ENCODE results near the gene DMKN.

DMKN gene

GRCh38 chr19:35497406-35497805 is 16.0 kb downstream of the DMKN start:
- Histone ChIP-seq H3K23ac (ENCODE audit: low read length) (no peak overlapping the region), H3K14ac (ENCODE audit: low read length) (no peak overlapping the region), H4K12ac (ENCODE audit: low read depth, low read length) (no peak overlapping the region), H3K4me3 (ENCODE audit: low read depth, low read length) (no peak overlapping the region), H3K36me3 (ENCODE audit: control insufficient read depth in 1 of 2, insufficient read depth in 2 of 2, low read length in 2 of 2) (peaks cover 28 to 35% of the 10 kb centered on the region in 2 experiments), H3K4ac (ENCODE audit: low read depth, low read length) (no peak overlapping the region), H2BK5ac (ENCODE audit: low read depth, low read length, poor library complexity) (no peak overlapping the region), H3K18ac (ENCODE audit: low read length) (no peak overlapping the region), H3K27me3 (ENCODE audit: insufficient read depth, low read length) (no peaks in the 10 kb centered on the region), H3K9ac (ENCODE audit: low read length) (no peak overlapping the region), H3K79me1 (ENCODE audit: low read length) (no peaks in the 10 kb centered on the region), H4K8ac (ENCODE audit: low read depth, low read length) (no peak overlapping the region), H2BK12ac (ENCODE audit: low read length) (no peak overlapping the region), H3K4me1 (ENCODE audit: control insufficient read depth in 1 of 2, insufficient read depth in 2 of 2, low read length in 2 of 2) (no peaks in the 10 kb centered on the region), H3K4me2 (ENCODE audit: low read length) (no peak overlapping the region), H3K27ac (ENCODE audit: low read depth, low read length) (no peak overlapping the region), H3K9me3 (ENCODE audit: insufficient read depth, low read depth, low read length) (no peaks in the 10 kb centered on the region), H2AFZ (ENCODE audit: insufficient read depth, low read length, poor library complexity) (no peak overlapping the region), H4K91ac (ENCODE audit: low read depth, low read length) (no peak overlapping the region), H2AK5ac (ENCODE audit: low read length) (no peak overlapping the region), H3K79me2 (ENCODE audit: control insufficient read depth, insufficient read depth, low read length, poor library complexity) (no peaks in the 10 kb centered on the region), H2BK120ac (ENCODE audit: insufficient read depth, low read length, poor library complexity) (no peak overlapping the region)
- WGBS (ENCODE audit: extremely low coverage, insufficient coverage, insufficient read length): no CpG with 5 or more reads among the region's 14 CpGs
- no peak for DNase-seq

GRCh38 chr19:35495107-35496064 is 18.1 kb downstream of the DMKN start:
- Histone ChIP-seq H3K4ac (ENCODE audit: low read depth, low read length) (no peak overlapping the region), H3K36me3 (ENCODE audit: control insufficient read depth in 1 of 2, insufficient read depth in 2 of 2, low read length in 2 of 2) (peaks cover 12 to 19% of the 10 kb centered on the region in 2 experiments), H3K4me2 (ENCODE audit: low read length) (no peak overlapping the region), H3K18ac (ENCODE audit: low read length) (no peak overlapping the region), H3K9me3 (ENCODE audit: insufficient read depth, low read depth, low read length) (no peaks in the 10 kb centered on the region), H3K27me3 (ENCODE audit: insufficient read depth, low read length) (no peaks in the 10 kb centered on the region), H3K79me2 (ENCODE audit: control insufficient read depth, insufficient read depth, low read length, poor library complexity) (no peaks in the 10 kb centered on the region), H2AK5ac (ENCODE audit: low read length) (no peak overlapping the region), H4K12ac (ENCODE audit: low read depth, low read length) (no peak overlapping the region), H3K4me1 (ENCODE audit: control insufficient read depth in 1 of 2, insufficient read depth in 2 of 2, low read length in 2 of 2) (no peaks in the 10 kb centered on the region), H2BK5ac (ENCODE audit: low read depth, low read length, poor library complexity) (no peak overlapping the region), H3K79me1 (ENCODE audit: low read length) (no peaks in the 10 kb centered on the region), H4K91ac (ENCODE audit: low read depth, low read length) (no peak overlapping the region), H3K27ac (ENCODE audit: low read depth, low read length) (no peak overlapping the region), H2BK12ac (ENCODE audit: low read length) (no peak overlapping the region), H3K14ac (ENCODE audit: low read length) (no peak overlapping the region), H4K8ac (ENCODE audit: low read depth, low read length) (no peak overlapping the region), H2BK120ac (ENCODE audit: insufficient read depth, low read length, poor library complexity) (no peak overlapping the region), H2AFZ (ENCODE audit: insufficient read depth, low read length, poor library complexity) (no peak overlapping the region), H3K23ac (ENCODE audit: low read length) (no peak overlapping the region), H3K9ac (ENCODE audit: low read length) (no peak overlapping the region), H3K4me3 (ENCODE audit: low read depth, low read length) (no peak overlapping the region)
- no CpG with 5 or more reads among the region's 30 CpGs for WGBS (ENCODE audit: extremely low coverage, insufficient coverage, insufficient read length)
- peak; percentile 60 to 83 for DNase-seq

- no peak overlapping the region for H3K4me2 ChIP-seq (ENCODE audit: low read length)
- no peak overlapping the region for H3K4ac ChIP-seq (ENCODE audit: low read depth, low read length)
- no peak overlapping the region for H3K4me3 ChIP-seq (ENCODE audit: low read depth, low read length)
- H4K8ac ChIP-seq (ENCODE audit: low read depth, low read length): no peak overlapping the region
- no peak overlapping the region for H2BK120ac ChIP-seq (ENCODE audit: insufficient read depth, low read length, poor library complexity)
- H3K9me3 ChIP-seq (ENCODE audit: insufficient read depth, low read depth, low read length): no peaks in the 10 kb centered on the region
- no peaks in the 10 kb centered on the region for H3K79me1 ChIP-seq (ENCODE audit: low read length)
- H3K9ac ChIP-seq (ENCODE audit: low read length): no peak overlapping the region
- no peaks in the 10 kb centered on the region for H3K4me1 ChIP-seq (ENCODE audit: control insufficient read depth in 1 of 2, insufficient read depth in 2 of 2, low read length in 2 of 2)
- H2BK5ac ChIP-seq (ENCODE audit: low read depth, low read length, poor library complexity): no peak overlapping the region
- H2BK12ac ChIP-seq (ENCODE audit: low read length): no peak overlapping the region
- H3K36me3 ChIP-seq (ENCODE audit: control insufficient read depth in 1 of 2, insufficient read depth in 2 of 2, low read length in 2 of 2): peaks cover 4 to 8% of the 10 kb centered on the region in 2 experiments
- no peak overlapping the region for H2AFZ ChIP-seq (ENCODE audit: insufficient read depth, low read length, poor library complexity)
- no peak overlapping the region for H3K14ac ChIP-seq (ENCODE audit: low read length)
- H3K79me2 ChIP-seq (ENCODE audit: control insufficient read depth, insufficient read depth, low read length, poor library complexity): no peaks in the 10 kb centered on the region
- H3K18ac ChIP-seq (ENCODE audit: low read length): no peak overlapping the region
- H4K12ac ChIP-seq (ENCODE audit: low read depth, low read length): no peak overlapping the region
- H3K27ac ChIP-seq (ENCODE audit: low read depth, low read length): no peak overlapping the region
- H3K27me3 ChIP-seq (ENCODE audit: insufficient read depth, low read length): no peaks in the 10 kb centered on the region
- no peak overlapping the region for H4K91ac ChIP-seq (ENCODE audit: low read depth, low read length)
- WGBS (ENCODE audit: extremely low coverage, insufficient coverage, insufficient read length): no CpG with 5 or more reads among the region's 9 CpGs
- no peak overlapping the region for H2AK5ac ChIP-seq (ENCODE audit: low read length)
- H3K23ac ChIP-seq (ENCODE audit: low read length): no peak overlapping the region
- DNase-seq: no peak
These were observed 19.5 kb downstream of the DMKN start for GRCh38 chr19:35493971-35494370.

GRCh38 chr19:35491836-35492360 is 21.6 kb downstream of the DMKN start:
- no peak overlapping the region for H2BK120ac ChIP-seq (ENCODE audit: insufficient read depth, low read length, poor library complexity)
- no peaks in the 10 kb centered on the region for H3K4me1 ChIP-seq (ENCODE audit: control insufficient read depth in 1 of 2, insufficient read depth in 2 of 2, low read length in 2 of 2)
- no peak overlapping the region for H3K4me2 ChIP-seq (ENCODE audit: low read length)
- H4K8ac ChIP-seq (ENCODE audit: low read depth, low read length): no peak overlapping the region
- no peak overlapping the region for H3K4ac ChIP-seq (ENCODE audit: low read depth, low read length)
- H3K9ac ChIP-seq (ENCODE audit: low read length): no peak overlapping the region
- H3K9me3 ChIP-seq (ENCODE audit: insufficient read depth, low read depth, low read length): no peaks in the 10 kb centered on the region
- no peak overlapping the region for H3K23ac ChIP-seq (ENCODE audit: low read length)
- no peak overlapping the region for H4K91ac ChIP-seq (ENCODE audit: low read depth, low read length)
- H3K79me1 ChIP-seq (ENCODE audit: low read length): no peaks in the 10 kb centered on the region
- H3K27me3 ChIP-seq (ENCODE audit: insufficient read depth, low read length): no peaks in the 10 kb centered on the region
- no peak overlapping the region for H2BK12ac ChIP-seq (ENCODE audit: low read length)
- no peak overlapping the region for H4K12ac ChIP-seq (ENCODE audit: low read depth, low read length)
- H3K14ac ChIP-seq (ENCODE audit: low read length): no peak overlapping the region
- H3K79me2 ChIP-seq (ENCODE audit: control insufficient read depth, insufficient read depth, low read length, poor library complexity): no peaks in the 10 kb centered on the region
- no peak overlapping the region for H2AK5ac ChIP-seq (ENCODE audit: low read length)
- no CpG with 5 or more reads among the region's 9 CpGs for WGBS (ENCODE audit: extremely low coverage, insufficient coverage, insufficient read length)
- H2AFZ ChIP-seq (ENCODE audit: insufficient read depth, low read length, poor library complexity): no peak overlapping the region
- no peak overlapping the region for H2BK5ac ChIP-seq (ENCODE audit: low read depth, low read length, poor library complexity)
- no peak overlapping the region for H3K27ac ChIP-seq (ENCODE audit: low read depth, low read length)
- H3K36me3 ChIP-seq (ENCODE audit: control insufficient read depth in 1 of 2, insufficient read depth in 2 of 2, low read length in 2 of 2): no peaks in the 10 kb centered on the region
- H3K4me3 ChIP-seq (ENCODE audit: low read depth, low read length): no peak overlapping the region
- DNase-seq: no peak
- H3K18ac ChIP-seq (ENCODE audit: low read length): no peak overlapping the region
